Esophagus squamous epithelium (tissue), 5 donors: ENCODE data around the gene RPL19. TPM values are rescaled to one million over a fixed set of nuclear protein-coding genes. Genes with fewer than 3 reads are reported as not detected.

ENCODE experiments used
- DNase-seq: peaks from one replicate; lab custom pipeline; 2025; lab: John Stamatoyannopoulos, UW
- H3K27ac ChIP-seq, 4 donors: fragments of 200-600 bp; sonication (generic); one replicate each; pipeline ENCODE4 v1.5.1; 2016 to 2019; ENCODE audit warnings: mild to moderate bottlenecking in 1 of 4
- H3K27me3 ChIP-seq, 4 donors: fragments of 200-600 bp; sonication (generic); 1 replicate in 3 of 4; 2 replicates in 1 of 4; pipeline versions ENCODE4 v1.5.1 to v1.6.0; 2017 to 2021; ENCODE audit warnings: antibody characterized with exemption in 1 of 4
- H3K36me3 ChIP-seq, 3 donors: fragments of 200-600 bp; sonication (generic); one replicate each; pipeline ENCODE4 v1.5.1; 2016 to 2019
- H3K4me1 ChIP-seq, 3 donors: fragments of 200-600 bp; sonication (generic); one replicate each; pipeline ENCODE4 v1.5.1; 2017 to 2019
- H3K4me3 ChIP-seq, 4 donors: fragments of 200-600 bp; sonication (generic); 1 replicate in 3 of 4; 2 replicates in 1 of 4; pipeline ENCODE4 v1.5.1; 2016 to 2019; ENCODE audit warnings: mild to moderate bottlenecking in 2 of 4, moderate library complexity in 1 of 4
- H3K9me3 ChIP-seq, 3 donors: fragments of 200-600 bp; sonication (generic); one replicate each; pipeline ENCODE4 v1.5.1; 2016 to 2019
- POLR2A ChIP-seq, 4 donors: fragments of 450-650 bp; IDR thresholded peaks; one replicate each; pipeline ENCODE4 v1.6.1; 2017; ENCODE audit warnings: antibody characterized with exemption in 4 of 4, mild to moderate bottlenecking in 4 of 4, moderate library complexity in 3 of 4
- WGBS, 2 donors: methylation state at CpG; one replicate each; pipeline ENCODE4 v1.1.5; 2018; 5-methylcytosine and 5-hydroxymethylcytosine counted together
- intact Hi-C: fragments of 100-400 bp; cut with DNase I; formaldehyde crosslinking; loops from one replicate; pipeline ENCODE4 v1.15.0; 2022
- total RNA-seq, 4 donors: library from RNA; depleted of rRNA; stranded (reverse); fragments of >200 nt; gene quantifications; one replicate each; pipeline ENCODE4 v1.1.0, GENCODE V29; 2016
- TF ChIP-seq, protein P1 (sequence below), 6 experiments: fragments of 450-650 bp in 4 of 6; fragments of 200-600 bp in 2 of 6; sonication (generic) in 2 of 6; IDR thresholded peaks; one replicate each; pipeline ENCODE4 v1.5.1; 2016 to 2019; ENCODE audit warnings: antibody characterized with exemption in 6 of 6, mild to moderate bottlenecking in 4 of 6, moderate library complexity in 4 of 6
- donor health status: DM: yes; HTN: yes; CAD: no.

The RPL19 gene
- total RNA-seq, 4 donors from 2014 or later: 1,949 to 3,028 (median 2,392) TPM

DNA sequence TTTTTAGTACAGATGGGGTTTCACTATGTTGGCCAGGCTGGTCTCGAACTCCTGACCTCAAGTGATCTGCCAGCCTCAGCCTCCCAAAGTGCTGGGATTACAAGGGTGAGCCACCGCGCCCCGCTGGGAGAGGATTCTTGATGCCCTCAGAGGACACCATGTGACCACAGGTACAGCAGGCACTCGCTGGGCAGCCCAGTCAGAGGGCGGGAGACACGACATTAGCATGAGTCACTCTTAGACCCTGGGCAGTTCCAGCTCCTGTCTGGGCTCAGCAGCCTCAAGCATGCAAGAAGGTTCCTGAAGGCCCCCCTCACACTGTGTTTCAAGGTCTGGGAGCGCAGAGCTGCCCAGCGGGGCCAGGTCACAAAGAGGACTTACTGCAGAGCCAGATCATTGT lies 13.8 kb downstream of the RPL19 start:
- no peaks in the 10 kb centered on the region for H3K36me3 ChIP-seq
- DNase-seq: no peak
- peaks cover 16 to 40% (median 17%) of the 10 kb centered on the region in 3 donors for H3K4me1 ChIP-seq
- 80% methylated on average over 1 of the region's 9 CpGs; no CpG with 5 or more reads in 1 of the 2 donors for WGBS, 2 donors
- no peaks in the 10 kb centered on the region for H3K9me3 ChIP-seq
- H3K4me3 ChIP-seq: no peak overlapping the region
- no peak overlapping the region for H3K27ac ChIP-seq
- peaks cover 0 to 64% (median 0%) of the 10 kb centered on the region in 4 donors for H3K27me3 ChIP-seq
- intact Hi-C loops: no loop called here
- no peak for TF ChIP-seq POLR2A (IDR thresholded peaks at IDR 0.05)
- TF ChIP-seq, protein P1, sequence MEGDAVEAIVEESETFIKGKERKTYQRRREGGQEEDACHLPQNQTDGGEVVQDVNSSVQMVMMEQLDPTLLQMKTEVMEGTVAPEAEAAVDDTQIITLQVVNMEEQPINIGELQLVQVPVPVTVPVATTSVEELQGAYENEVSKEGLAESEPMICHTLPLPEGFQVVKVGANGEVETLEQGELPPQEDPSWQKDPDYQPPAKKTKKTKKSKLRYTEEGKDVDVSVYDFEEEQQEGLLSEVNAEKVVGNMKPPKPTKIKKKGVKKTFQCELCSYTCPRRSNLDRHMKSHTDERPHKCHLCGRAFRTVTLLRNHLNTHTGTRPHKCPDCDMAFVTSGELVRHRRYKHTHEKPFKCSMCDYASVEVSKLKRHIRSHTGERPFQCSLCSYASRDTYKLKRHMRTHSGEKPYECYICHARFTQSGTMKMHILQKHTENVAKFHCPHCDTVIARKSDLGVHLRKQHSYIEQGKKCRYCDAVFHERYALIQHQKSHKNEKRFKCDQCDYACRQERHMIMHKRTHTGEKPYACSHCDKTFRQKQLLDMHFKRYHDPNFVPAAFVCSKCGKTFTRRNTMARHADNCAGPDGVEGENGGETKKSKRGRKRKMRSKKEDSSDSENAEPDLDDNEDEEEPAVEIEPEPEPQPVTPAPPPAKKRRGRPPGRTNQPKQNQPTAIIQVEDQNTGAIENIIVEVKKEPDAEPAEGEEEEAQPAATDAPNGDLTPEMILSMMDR (IDR thresholded peaks at IDR 0.05): no peak

DNA sequence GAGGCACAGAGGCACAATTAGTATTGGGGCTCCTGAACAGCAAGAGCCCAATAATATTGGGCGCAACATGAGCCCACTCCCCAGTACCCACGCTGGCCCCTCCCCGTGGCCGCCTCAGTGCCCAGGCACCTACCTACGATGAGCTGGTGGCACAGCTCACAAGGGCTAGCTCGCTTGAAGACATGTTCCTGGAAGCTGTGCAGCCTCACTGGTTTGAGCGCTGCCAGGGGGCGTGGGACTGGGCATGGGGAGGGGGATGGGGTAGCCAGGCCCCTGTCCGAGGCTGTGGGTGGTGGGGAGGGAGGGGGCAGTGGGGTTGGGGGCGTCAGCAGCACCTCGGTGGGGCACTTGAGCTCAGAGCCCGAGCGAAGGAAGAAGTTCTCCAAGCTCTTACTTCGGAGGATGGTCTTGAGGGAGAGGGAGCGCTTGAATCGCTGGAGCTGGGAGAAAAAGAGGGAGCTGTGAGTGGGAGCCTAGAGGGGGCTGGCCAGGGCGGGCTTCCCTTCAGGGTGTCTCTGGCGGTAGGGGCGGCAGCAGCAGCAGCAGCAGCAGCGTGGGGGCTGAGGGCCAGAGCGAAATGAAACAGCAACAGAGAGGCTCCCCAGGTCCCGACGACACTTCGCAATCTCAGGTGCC lies 17.8 kb downstream of the RPL19 start:
- intact Hi-C loops: no loop called here
- no peaks in the 10 kb centered on the region for H3K36me3 ChIP-seq
- no peak for TF ChIP-seq POLR2A (IDR thresholded peaks at IDR 0.05)
- TF ChIP-seq, protein P1 (IDR thresholded peaks at IDR 0.05): no peak
- H3K4me3 ChIP-seq: no peak overlapping the region
- H3K4me1 ChIP-seq: peaks cover under 1 to 15% (median 2%) of the 10 kb centered on the region in 3 donors
- H3K27ac ChIP-seq: no peak overlapping the region
- peaks cover 0 to 75% (median 0%) of the 10 kb centered on the region in 4 donors for H3K27me3 ChIP-seq
- H3K9me3 ChIP-seq: no peaks in the 10 kb centered on the region
- WGBS, 2 donors: 24 to 30% methylated on average over 14 to 16 of the region's 24 CpGs
- DNase-seq: no peak

DNA sequence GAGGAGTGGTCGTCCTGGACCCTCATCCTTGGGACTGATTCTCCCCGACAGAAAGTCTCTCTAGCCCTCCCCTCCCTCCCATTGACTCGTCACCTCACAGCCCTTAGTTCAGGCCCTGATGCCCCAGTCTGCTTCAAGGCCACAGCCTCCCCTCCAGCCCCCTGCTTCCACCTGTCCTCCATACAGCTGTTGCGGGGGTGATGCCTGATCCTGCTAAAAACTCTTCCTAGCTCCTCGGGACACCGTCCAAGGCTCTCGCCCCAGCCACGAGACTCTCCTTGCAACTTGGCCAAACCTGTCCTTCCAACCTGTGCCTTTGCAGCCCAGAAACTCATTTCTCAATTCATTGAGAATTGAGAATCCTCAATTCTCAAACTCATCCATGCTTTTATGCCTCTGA lies 18.8 kb downstream of the RPL19 start:
- Histone ChIP-seq H3K27me3 (peaks cover 0 to 84% (median 0%) of the 10 kb centered on the region in 4 donors), H3K9me3 (no peaks in the 10 kb centered on the region), H3K4me3 (no peak overlapping the region), H3K27ac (no peak overlapping the region), H3K4me1 (peaks cover 0 to 9% (median 0%) of the 10 kb centered on the region in 3 donors), H3K36me3 (no peaks in the 10 kb centered on the region)
- TF ChIP-seq, protein P1 (IDR thresholded peaks at IDR 0.05): no peak
- TF ChIP-seq POLR2A (IDR thresholded peaks at IDR 0.05): no peak
- 44 to 45% methylated on average over 5 to 8 of the region's 8 CpGs for WGBS, 2 donors
- intact Hi-C loops: no loop called here
- no peak for DNase-seq

DNA sequence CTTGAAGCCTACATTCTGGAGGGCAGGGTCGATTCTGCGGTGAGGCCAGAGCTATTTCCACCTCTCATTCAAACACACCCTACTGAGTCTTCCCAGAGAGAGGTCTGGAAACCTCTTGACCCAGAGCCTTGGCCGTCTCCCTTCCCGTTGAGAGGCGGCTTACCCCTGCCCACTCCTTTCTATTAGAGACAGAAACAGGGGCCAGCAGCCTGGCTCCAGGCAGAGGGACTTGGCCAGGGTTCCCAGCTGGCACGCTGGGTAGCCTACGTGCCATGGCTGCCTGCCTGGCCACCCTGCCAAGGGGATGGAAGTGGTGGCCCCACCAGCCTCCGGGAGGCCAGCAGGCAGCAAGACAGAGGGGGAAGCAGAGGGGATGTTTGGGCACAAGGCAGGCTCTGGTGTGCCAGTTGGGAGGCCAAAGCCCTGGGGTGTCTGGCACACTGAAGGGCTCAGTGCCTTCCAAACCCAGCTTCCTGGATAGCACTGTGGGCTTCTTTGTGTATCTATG lies 19.6 kb downstream of the RPL19 start:
- no peak overlapping the region for H3K4me3 ChIP-seq
- intact Hi-C loops: no loop called here
- TF ChIP-seq, protein P1 (IDR thresholded peaks at IDR 0.05): no peak
- TF ChIP-seq POLR2A (IDR thresholded peaks at IDR 0.05): no peak
- H3K27me3 ChIP-seq: peaks cover 0 to 84% (median 2%) of the 10 kb centered on the region in 4 donors
- peaks cover 2 to 15% (median 2%) of the 10 kb centered on the region in 3 donors for H3K4me1 ChIP-seq
- no peaks in the 10 kb centered on the region for H3K9me3 ChIP-seq
- no peak overlapping the region for H3K27ac ChIP-seq
- DNase-seq: no peak
- WGBS, 2 donors: 47 to 67% methylated on average over 3 of the region's 8 CpGs
- H3K36me3 ChIP-seq: no peaks in the 10 kb centered on the region

DNA sequence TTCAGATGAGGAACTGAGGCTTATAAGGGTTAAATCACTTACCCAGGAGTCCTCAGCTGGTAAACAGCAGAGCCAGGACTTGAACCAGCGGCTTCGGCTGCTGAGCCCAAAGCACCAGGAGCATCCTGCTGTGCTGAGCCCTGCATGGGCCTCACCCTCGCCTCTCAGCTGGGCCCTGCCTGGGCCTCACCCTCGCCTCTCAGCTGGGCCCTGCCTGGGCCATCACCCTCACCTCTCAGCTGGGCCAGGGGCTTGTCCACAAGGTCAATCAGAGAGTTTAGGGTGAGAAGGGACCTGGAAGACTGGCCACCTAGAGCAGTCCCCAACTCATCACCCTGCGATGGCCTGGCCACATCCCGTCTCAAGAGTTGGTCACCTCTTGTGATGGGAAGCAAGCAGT lies 21.5 kb downstream of the RPL19 start:
- Histone ChIP-seq H3K4me1 (peaks cover 18 to 34% (median 18%) of the 10 kb centered on the region in 3 donors), H3K4me3 (no peak overlapping the region), H3K9me3 (no peaks in the 10 kb centered on the region), H3K36me3 (no peaks in the 10 kb centered on the region), H3K27me3 (peaks cover 8 to 84% (median 19%) of the 10 kb centered on the region in 4 donors), H3K27ac (no peak overlapping the region)
- no peak for DNase-seq
- TF ChIP-seq, protein P1 (IDR thresholded peaks at IDR 0.05): no peak
- no peak for TF ChIP-seq POLR2A (IDR thresholded peaks at IDR 0.05)
- intact Hi-C loops: no loop called here
- WGBS, 2 donors: 91 to 96% methylated on average over 4 to 5 of the region's 6 CpGs
